ENCODE results near the gene TXNL1.
A peak's percentile ranks its signal among the peaks of the same experiment; 100 is the strongest.

The TXNL1 gene

DNA sequence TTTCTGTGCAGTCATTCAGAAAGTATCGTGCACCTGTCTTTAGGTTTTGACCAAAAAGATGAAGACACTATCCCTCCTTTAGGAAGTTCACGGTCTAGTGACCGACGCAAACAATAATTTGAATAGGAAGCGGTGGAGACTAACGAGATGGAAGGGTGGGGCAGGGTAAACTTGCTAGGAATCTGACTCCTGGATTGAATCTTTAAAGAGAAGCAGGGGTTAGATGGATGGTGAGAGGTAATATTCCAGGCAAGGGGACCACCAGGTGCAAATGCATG is 651 bp upstream of the TXNL1 start:
- no peak overlapping the region for H3K9ac ChIP-seq (ENCODE audit: low read depth, low read length, poor library complexity)
- no peak overlapping the region for H2BK12ac ChIP-seq (ENCODE audit: low read length)
- no peaks in the 10 kb centered on the region for H3K27me3 ChIP-seq (ENCODE audit: control insufficient read depth in 3 of 3, insufficient read depth in 3 of 3, low read depth in 1 of 3, low read length in 3 of 3)
- H2AFZ ChIP-seq (ENCODE audit: low read length) = peak overlapping the region; percentile 88
- H3K18ac ChIP-seq (ENCODE audit: low read length) = no peak overlapping the region
- H3K4me3 ChIP-seq (ENCODE audit: low read length in 2 of 2) = peak overlapping the region in 1 of 2 donors; percentile 98
- no peaks in the 10 kb centered on the region for H3K9me3 ChIP-seq (replicated peaks in 1 of 2; ENCODE audit: control insufficient read depth in 2 of 2, insufficient read depth in 1 of 2, low read depth in 1 of 2, low read length in 2 of 2)
- H3K4me2 ChIP-seq (ENCODE audit: insufficient read depth, low read length, poor library complexity, severe bottlenecking) = peak overlapping the region; percentile 74
- H3K27ac ChIP-seq (replicated peaks; ENCODE audit: low read length) = no peak overlapping the region
- H4K8ac ChIP-seq (ENCODE audit: low read depth, low read length) = no peak overlapping the region
- DNase-seq (ENCODE audit: low spot score) = no peak
- peaks cover 0 to 5% of the 10 kb centered on the region in 2 donors for H3K4me1 ChIP-seq (ENCODE audit: control insufficient read depth in 2 of 2, insufficient read depth in 1 of 2, low read depth in 1 of 2, low read length in 2 of 2)
- H2BK15ac ChIP-seq (ENCODE audit: low read length) = no peak overlapping the region
- H3K23ac ChIP-seq (ENCODE audit: low read depth, low read length, poor library complexity) = no peak overlapping the region
- no peak overlapping the region for H3K14ac ChIP-seq (ENCODE audit: low read length)
- H2BK120ac ChIP-seq (ENCODE audit: low read depth, low read length) = no peak overlapping the region
- H3K79me1 ChIP-seq (ENCODE audit: low read depth, low read length) = no peaks in the 10 kb centered on the region
- H3K4ac ChIP-seq (ENCODE audit: low read length) = no peak overlapping the region
- no peak overlapping the region for H2AK5ac ChIP-seq (ENCODE audit: low read depth, low read length)
- H3K36me3 ChIP-seq (replicated peaks in 1 of 2; ENCODE audit: control insufficient read depth in 2 of 2, insufficient read depth in 2 of 2, low read length in 2 of 2) = peaks cover 0 to 18% of the 10 kb centered on the region in 2 donors
- WGBS, 2 donors (ENCODE audit: extremely low coverage in 2 of 2, insufficient read length in 2 of 2, insufficient replicate concordance in 1 of 2) = no CpG with 5 or more reads among the region's 6 CpGs
- no peak overlapping the region for H4K91ac ChIP-seq (ENCODE audit: low read depth, low read length, poor library complexity)
- no peak overlapping the region for H2BK5ac ChIP-seq (ENCODE audit: low read length)

DNA sequence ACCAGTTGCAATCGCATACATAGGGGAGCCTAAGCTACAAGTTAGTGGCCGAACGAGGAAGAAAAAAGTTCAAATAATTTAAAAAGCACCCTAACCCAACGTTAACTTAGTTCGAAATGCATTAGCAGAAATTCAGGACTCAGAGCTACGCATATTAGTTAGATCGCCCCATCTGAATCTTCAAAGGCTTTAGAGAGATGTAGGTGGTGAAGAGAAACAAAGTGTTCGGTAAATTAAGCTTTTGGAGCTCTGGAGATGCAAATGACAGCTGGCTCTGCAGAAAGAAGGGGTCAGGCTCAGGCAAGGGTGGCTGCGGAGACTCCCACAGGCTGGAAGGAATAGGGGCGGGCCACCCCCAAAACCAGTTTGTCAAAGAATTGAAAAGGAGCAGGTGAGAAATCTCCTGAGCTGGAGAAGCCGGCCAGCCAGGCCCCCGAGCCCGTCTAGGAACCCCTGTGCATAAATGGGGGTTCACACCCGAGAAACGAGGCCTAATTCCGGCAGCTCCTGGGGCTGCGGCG is 621 bp downstream of the TXNL1 start:
- peak overlapping the region; percentile 65 for H2BK15ac ChIP-seq (ENCODE audit: low read length)
- DNase-seq (ENCODE audit: low spot score) = no peak

DNA sequence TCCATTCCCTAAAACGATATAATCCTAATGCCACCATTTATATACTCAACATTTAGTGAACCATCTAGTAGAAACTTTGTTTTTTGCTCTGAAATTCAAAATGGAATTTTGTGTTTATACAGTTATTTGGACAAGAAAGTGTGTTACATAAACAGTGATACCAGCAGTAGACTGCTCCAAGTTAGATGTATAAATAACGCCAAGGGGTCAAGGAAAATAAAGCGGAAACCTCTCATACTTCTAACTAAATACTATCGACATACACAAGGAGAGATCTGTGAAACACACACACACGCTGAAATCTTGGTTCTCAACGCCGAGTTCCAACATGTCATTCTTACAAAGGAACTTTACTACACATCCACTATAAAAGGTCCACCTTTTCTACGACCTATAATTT is 1.2 kb downstream of the TXNL1 start:
- Histone ChIP-seq H3K36me3 (replicated peaks in 1 of 2; ENCODE audit: control insufficient read depth in 2 of 2, insufficient read depth in 2 of 2, low read length in 2 of 2) (peaks cover 0 to 33% of the 10 kb centered on the region in 2 donors), H3K27me3 (ENCODE audit: control insufficient read depth in 3 of 3, insufficient read depth in 3 of 3, low read depth in 1 of 3, low read length in 3 of 3) (no peaks in the 10 kb centered on the region), H2AK5ac (ENCODE audit: low read depth, low read length) (no peak overlapping the region), H3K79me1 (ENCODE audit: low read depth, low read length) (no peaks in the 10 kb centered on the region), H3K4ac (ENCODE audit: low read length) (no peak overlapping the region), H2BK15ac (ENCODE audit: low read length) (no peak overlapping the region), H2BK5ac (ENCODE audit: low read length) (no peak overlapping the region), H3K9ac (ENCODE audit: low read depth, low read length, poor library complexity) (no peak overlapping the region), H2BK120ac (ENCODE audit: low read depth, low read length) (no peak overlapping the region), H3K27ac (replicated peaks; ENCODE audit: low read length) (no peak overlapping the region), H3K4me1 (ENCODE audit: control insufficient read depth in 2 of 2, insufficient read depth in 1 of 2, low read depth in 1 of 2, low read length in 2 of 2) (peaks cover 0 to 5% of the 10 kb centered on the region in 2 donors), H3K18ac (ENCODE audit: low read length) (no peak overlapping the region), H3K9me3 (replicated peaks in 1 of 2; ENCODE audit: control insufficient read depth in 2 of 2, insufficient read depth in 1 of 2, low read depth in 1 of 2, low read length in 2 of 2) (no peaks in the 10 kb centered on the region), H4K8ac (ENCODE audit: low read depth, low read length) (no peak overlapping the region), H2AFZ (ENCODE audit: low read length) (no peak overlapping the region), H4K91ac (ENCODE audit: low read depth, low read length, poor library complexity) (no peak overlapping the region), H3K14ac (ENCODE audit: low read length) (no peak overlapping the region), H2BK12ac (ENCODE audit: low read length) (no peak overlapping the region), H3K4me2 (ENCODE audit: insufficient read depth, low read length, poor library complexity, severe bottlenecking) (peak overlapping the region; percentile 52), H3K4me3 (ENCODE audit: low read length in 2 of 2) (peak overlapping the region in 1 of 2 donors; percentile 98), H3K23ac (ENCODE audit: low read depth, low read length, poor library complexity) (no peak overlapping the region)
- DNase-seq (ENCODE audit: low spot score) = no peak
- WGBS, 2 donors (ENCODE audit: extremely low coverage in 2 of 2, insufficient read length in 2 of 2, insufficient replicate concordance in 1 of 2) = no CpG with 5 or more reads among the region's 8 CpGs

More for the DNA sequence above, 621 bp downstream of the TXNL1 start:
- peak overlapping the region; percentile 93 for H3K18ac ChIP-seq (ENCODE audit: low read length)
- H3K36me3 ChIP-seq (replicated peaks in 1 of 2; ENCODE audit: control insufficient read depth in 2 of 2, insufficient read depth in 2 of 2, low read length in 2 of 2) = peaks cover 0 to 27% of the 10 kb centered on the region in 2 donors
- WGBS, 2 donors (ENCODE audit: extremely low coverage in 2 of 2, insufficient read length in 2 of 2, insufficient replicate concordance in 1 of 2) = no CpG with 5 or more reads among the region's 18 CpGs
- H3K23ac ChIP-seq (ENCODE audit: low read depth, low read length, poor library complexity) = peak overlapping the region; percentile 83
- peak overlapping the region; percentile 91 for H2AFZ ChIP-seq (ENCODE audit: low read length)
- no peaks in the 10 kb centered on the region for H3K79me1 ChIP-seq (ENCODE audit: low read depth, low read length)
- no peak overlapping the region for H4K8ac ChIP-seq (ENCODE audit: low read depth, low read length)
- peak overlapping the region; percentile 74 for H3K4me2 ChIP-seq (ENCODE audit: insufficient read depth, low read length, poor library complexity, severe bottlenecking)
- peak overlapping the region; percentile 63 for H3K14ac ChIP-seq (ENCODE audit: low read length)
- no peak overlapping the region for H4K91ac ChIP-seq (ENCODE audit: low read depth, low read length, poor library complexity)
- H3K4ac ChIP-seq (ENCODE audit: low read length) = no peak overlapping the region
- H3K9me3 ChIP-seq (replicated peaks in 1 of 2; ENCODE audit: control insufficient read depth in 2 of 2, insufficient read depth in 1 of 2, low read depth in 1 of 2, low read length in 2 of 2) = no peaks in the 10 kb centered on the region
- peak overlapping the region; percentile 95 to 98 for H3K4me3 ChIP-seq (ENCODE audit: low read length in 2 of 2)
- H2AK5ac ChIP-seq (ENCODE audit: low read depth, low read length) = peak overlapping the region; percentile 91
- H2BK120ac ChIP-seq (ENCODE audit: low read depth, low read length) = no peak overlapping the region
- H3K4me1 ChIP-seq (ENCODE audit: control insufficient read depth in 2 of 2, insufficient read depth in 1 of 2, low read depth in 1 of 2, low read length in 2 of 2) = peaks cover 0 to 5% of the 10 kb centered on the region in 2 donors
- H3K27me3 ChIP-seq (ENCODE audit: control insufficient read depth in 3 of 3, insufficient read depth in 3 of 3, low read depth in 1 of 3, low read length in 3 of 3) = no peaks in the 10 kb centered on the region
- peak overlapping the region; percentile 72 for H3K27ac ChIP-seq (replicated peaks; ENCODE audit: low read length)
- peak overlapping the region; percentile 88 for H3K9ac ChIP-seq (ENCODE audit: low read depth, low read length, poor library complexity)
- H2BK12ac ChIP-seq (ENCODE audit: low read length) = no peak overlapping the region
- no peak overlapping the region for H2BK5ac ChIP-seq (ENCODE audit: low read length)

DNA sequence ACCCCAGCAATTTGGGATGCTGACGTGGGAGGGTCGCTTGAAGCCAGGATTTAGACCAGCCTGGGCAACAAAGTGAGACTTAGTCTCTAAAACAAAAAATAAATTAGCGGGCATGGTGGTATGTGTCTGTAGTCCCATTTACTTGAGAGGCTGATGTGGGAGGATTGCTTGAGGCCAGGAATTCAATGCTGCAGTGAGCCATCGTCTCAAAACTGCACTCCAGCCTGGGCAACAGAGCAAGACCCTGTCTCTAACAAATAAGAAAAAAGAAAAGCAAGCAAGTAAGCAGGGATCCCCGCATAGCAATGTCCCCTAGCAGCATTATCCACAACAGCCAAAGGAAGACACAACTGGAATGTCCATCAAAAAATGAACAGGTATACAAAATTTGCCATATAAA is 3.4 kb downstream of the TXNL1 start:
- Histone ChIP-seq H3K27ac (replicated peaks; ENCODE audit: low read length) (no peak overlapping the region), H2AK5ac (ENCODE audit: low read depth, low read length) (no peak overlapping the region), H2BK5ac (ENCODE audit: low read length) (no peak overlapping the region), H3K36me3 (replicated peaks in 1 of 2; ENCODE audit: control insufficient read depth in 2 of 2, insufficient read depth in 2 of 2, low read length in 2 of 2) (peaks cover 0 to 51% of the 10 kb centered on the region in 2 donors), H2BK15ac (ENCODE audit: low read length) (no peak overlapping the region), H3K27me3 (ENCODE audit: control insufficient read depth in 3 of 3, insufficient read depth in 3 of 3, low read depth in 1 of 3, low read length in 3 of 3) (no peaks in the 10 kb centered on the region), H3K9me3 (replicated peaks in 1 of 2; ENCODE audit: control insufficient read depth in 2 of 2, insufficient read depth in 1 of 2, low read depth in 1 of 2, low read length in 2 of 2) (no peaks in the 10 kb centered on the region), H3K9ac (ENCODE audit: low read depth, low read length, poor library complexity) (no peak overlapping the region), H3K18ac (ENCODE audit: low read length) (no peak overlapping the region), H3K4me2 (ENCODE audit: insufficient read depth, low read length, poor library complexity, severe bottlenecking) (no peak overlapping the region), H3K79me1 (ENCODE audit: low read depth, low read length) (peaks cover 3% of the 10 kb centered on the region), H3K23ac (ENCODE audit: low read depth, low read length, poor library complexity) (no peak overlapping the region), H2AFZ (ENCODE audit: low read length) (no peak overlapping the region), H3K4ac (ENCODE audit: low read length) (no peak overlapping the region), H4K91ac (ENCODE audit: low read depth, low read length, poor library complexity) (no peak overlapping the region), H2BK12ac (ENCODE audit: low read length) (no peak overlapping the region), H3K4me1 (ENCODE audit: control insufficient read depth in 2 of 2, insufficient read depth in 1 of 2, low read depth in 1 of 2, low read length in 2 of 2) (peaks cover 0 to 5% of the 10 kb centered on the region in 2 donors), H2BK120ac (ENCODE audit: low read depth, low read length) (no peak overlapping the region), H3K4me3 (ENCODE audit: low read length in 2 of 2) (no peak overlapping the region), H4K8ac (ENCODE audit: low read depth, low read length) (no peak overlapping the region), H3K14ac (ENCODE audit: low read length) (no peak overlapping the region)
- no CpG with 5 or more reads among the region's 5 CpGs for WGBS, 2 donors (ENCODE audit: extremely low coverage in 2 of 2, insufficient read length in 2 of 2, insufficient replicate concordance in 1 of 2)
- DNase-seq (ENCODE audit: low spot score) = no peak
